Mammary epithelial cell (primary cell): ENCODE measurements around the gene LINS1.

Experiments
- CTCF ChIP-seq, 2 donors: IDR thresholded peaks in 1 of 2; conservative IDR thresholded peaks in 1 of 2; 2 replicates each; pipeline ENCODE4 v1.5.1; 2011 to 2012; ENCODE audit warnings: inconsistent platforms in 2 of 2, low read length in 2 of 2, mild to moderate bottlenecking in 2 of 2, control low read depth in 1 of 2, low read depth in 1 of 2; ENCODE audit not compliant: insufficient read depth in 1 of 2; ENCODE audit errors: extremely low read depth in 1 of 2
- EZH2 ChIP-seq: IDR thresholded peaks from 2 replicates; pipeline ENCODE4 v1.6.1; 2012; ENCODE audit warnings: low read length, inconsistent platforms, borderline replicate concordance

- TF ChIP-seq CTCF (conservative IDR thresholded peaks at IDR 0.05 in 1 of 2, IDR thresholded peaks at IDR 0.05 in 1 of 2; ENCODE audit: extremely low read depth in 1 of 2, insufficient read depth in 1 of 2, low read depth in 1 of 2, low read length in 2 of 2) (no peak), EZH2 (no peak)
Measured at GRCh38 chr15:100614336-100614735, 12.4 kb upstream of the LINS1 start.
